Stimulated activated CD4-positive, alpha-beta T cell treated with anti-CD3 and anti-CD28 coated beads, TNF-alpha, amount 100 ng/mL, for 48 hours (primary cell): ENCODE data around the gene LNP1.
"Not testable (repeated sequence)": the region's sequence is repeated elsewhere in the genome, so short reads cannot be mapped to it uniquely, and the experiment has no call there.

Source experiments
- DNase-seq, 3 donors: peaks; one replicate each; pipeline ENCODE4 v3.0.0-alpha.2; 2020; ENCODE audit warnings: low read depth in 3 of 3

LNP1 gene, protein sequence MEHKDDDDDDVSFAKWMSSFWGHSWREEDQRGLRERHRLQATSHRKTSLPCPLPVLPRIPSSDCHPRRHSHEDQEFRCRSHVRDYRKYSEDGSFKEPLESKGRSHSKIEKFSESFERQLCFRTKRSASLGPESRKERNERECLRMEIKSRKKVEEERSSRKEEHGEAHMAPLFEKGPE

DNA sequence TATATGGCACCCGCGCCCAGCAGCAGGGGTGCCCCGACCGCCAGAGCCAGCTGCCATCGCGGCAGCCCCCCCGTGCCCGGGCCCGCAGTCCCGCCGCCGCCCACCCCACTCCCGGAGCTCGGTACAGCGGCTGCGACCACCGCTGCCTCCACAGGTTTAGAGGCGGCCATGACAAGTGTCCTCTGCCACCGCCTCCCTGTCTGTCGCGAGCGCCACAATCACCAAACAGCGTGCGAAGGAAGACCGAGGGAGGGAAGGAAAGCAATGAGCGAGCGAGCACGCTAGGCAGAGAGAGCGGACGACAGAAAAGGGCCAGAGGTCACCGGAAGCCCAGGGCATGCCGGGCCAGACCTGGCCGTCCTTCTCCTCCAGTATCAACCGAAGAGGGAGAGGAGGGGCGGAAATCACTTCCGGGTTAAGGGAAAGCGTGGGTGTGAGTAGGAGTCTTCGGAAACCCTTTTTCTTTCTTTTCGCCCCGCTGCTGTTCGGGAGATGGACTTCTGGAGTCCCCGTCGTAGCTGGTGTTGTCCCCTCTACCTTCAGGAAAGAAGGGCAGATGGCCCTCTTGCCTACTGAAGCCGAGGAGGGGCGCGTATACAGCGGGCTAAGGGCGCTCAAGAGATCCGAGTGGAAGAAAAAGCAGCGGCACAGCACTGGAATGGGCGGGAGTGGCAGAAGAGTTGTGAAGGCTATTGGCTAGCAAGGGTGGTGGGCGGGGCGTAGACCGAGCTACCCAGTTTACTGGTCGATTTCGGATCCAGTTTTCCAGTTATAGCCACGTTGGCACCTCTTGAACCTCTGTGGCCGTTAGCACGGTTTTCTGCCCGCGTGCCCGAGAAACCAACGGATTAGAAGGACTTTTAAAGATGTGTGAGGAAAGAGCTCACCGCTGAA lies at the start of gene LNP1, which contains the start of gene TOMM70:
Gene LNP1 (plus strand): TSS at position 760 of the 894 bp plus-strand sequence. CDS start 28,191 bp downstream, outside the sequence.
Gene TOMM70 (minus strand): TSS at position 310 of the 894 bp plus-strand sequence. CDS start 140 bp downstream, at position 170.
- peak; percentile 92 to 97 (median 92) for DNase-seq

DNA sequence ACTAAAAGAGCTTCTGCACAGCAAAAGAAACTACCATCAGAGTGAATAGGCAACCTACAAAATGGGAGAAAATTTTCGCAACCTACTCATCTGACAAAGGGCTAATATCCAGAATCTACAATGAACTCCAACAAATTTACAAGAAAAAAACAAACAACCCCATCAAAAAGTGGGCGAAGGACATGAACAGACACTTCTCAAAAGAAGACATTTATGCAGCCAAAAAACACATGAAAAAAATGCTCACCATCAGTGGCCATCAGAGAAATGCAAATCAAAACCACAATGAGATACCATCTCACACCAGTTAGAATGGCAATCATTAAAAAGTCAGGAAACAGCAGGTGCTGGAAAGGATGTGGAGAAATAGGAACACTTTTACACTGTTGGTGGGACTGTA lies 49.6 kb upstream of the LNP1 start:
- DNase-seq: not testable (repeated sequence)

DNA sequence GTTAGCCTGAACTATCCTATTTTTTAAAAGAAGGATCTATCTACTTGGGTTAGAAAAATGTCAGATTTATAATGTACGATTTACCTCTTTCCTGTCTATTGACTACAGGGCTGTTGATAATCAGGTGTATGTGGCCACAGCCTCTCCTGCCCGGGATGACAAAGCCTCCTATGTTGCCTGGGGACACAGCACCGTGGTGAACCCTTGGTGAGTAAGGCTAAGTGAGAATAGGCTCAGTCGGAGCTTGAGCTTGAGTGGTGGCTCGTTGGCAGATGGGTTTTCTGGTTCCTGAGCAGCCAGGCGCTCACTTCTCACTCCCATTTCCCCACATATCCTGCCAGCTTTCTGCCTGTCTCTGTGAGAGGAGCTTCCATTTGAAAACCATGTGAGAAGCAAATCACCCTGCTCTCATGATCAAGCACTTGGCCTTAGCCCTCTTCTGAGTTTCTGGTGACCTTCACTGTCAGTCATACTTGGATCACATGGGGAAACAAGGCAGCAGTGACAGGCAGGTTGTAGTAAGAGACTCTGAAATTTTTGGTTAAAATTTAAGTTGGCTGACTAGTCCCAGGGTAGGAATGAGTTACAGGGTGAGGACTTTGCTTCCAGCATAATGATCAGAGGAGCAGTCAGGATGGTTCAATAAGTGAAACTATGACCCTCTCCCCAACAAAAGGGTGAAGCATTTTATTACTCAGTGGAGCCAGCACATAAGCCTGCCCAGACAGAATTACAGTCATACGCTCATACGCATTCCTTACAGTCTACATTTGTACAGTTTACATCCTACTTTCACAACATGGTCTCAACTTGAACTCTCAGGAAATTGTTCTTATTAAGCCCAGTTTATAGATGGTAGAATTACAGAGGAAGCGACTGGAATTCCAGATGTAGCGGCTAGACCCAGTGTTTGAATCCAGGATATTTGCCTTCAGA lies 48.8 kb upstream of the LNP1 start:
- DNase-seq: no peak

DNA sequence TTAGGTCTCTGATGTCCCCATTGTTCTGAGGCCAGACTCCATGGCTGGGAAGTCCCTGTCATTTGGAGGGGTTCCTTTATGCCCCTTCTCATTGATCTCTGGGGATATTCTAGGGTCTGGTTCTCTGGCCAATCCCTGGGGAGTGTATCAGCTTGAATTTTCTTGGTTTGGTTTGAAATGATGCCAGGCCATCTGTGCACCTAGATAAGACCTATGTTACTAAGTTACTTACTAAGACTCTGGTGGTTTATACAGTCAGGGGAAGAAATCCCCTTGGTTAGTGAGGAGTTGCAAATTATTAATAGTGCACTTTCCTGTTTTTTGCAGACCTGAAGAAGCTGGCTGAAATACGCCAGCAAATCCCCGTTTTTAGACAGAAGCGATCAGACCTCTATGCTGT lies 46.5 kb upstream of the LNP1 start:
- no peak for DNase-seq

DNA sequence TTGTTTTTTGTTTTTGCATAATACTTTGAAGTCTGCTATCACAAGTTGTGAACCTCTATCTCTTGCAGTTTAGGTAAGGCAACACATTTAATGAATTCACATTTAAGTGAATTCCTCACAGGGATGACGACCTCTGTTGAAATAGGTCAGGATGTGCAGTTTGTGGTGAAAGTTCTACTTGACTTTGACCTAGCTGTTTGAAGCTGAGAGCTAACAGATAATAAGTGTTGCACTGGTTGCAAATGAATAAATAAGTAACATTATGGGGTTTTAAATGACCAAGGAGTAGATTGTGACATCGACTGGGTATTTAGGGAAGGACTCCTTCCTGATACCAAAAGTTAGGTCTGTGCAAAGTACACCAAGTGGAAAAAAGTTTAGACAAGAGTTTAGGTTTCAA lies 42.9 kb upstream of the LNP1 start:
- no peak for DNase-seq

DNA sequence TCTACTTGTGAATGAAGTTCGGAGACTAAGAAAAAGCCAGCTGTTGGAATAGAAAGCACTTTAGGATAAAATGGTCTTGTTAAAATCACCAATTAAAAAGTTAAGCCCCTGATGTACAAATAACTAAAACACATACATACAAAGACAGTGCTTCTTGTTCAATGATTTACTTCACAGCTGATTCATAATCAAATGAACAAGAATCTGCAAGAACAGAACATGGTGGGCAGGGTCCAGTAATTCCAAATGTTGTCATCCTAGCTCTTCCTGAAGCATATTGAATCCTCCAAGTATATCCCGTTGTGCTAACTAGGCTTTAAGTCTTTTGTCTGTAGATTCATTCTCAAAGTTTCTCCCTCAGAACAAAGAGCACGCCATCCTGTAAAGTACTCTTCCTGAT lies 42.3 kb upstream of the LNP1 start:
- no peak for DNase-seq

DNA sequence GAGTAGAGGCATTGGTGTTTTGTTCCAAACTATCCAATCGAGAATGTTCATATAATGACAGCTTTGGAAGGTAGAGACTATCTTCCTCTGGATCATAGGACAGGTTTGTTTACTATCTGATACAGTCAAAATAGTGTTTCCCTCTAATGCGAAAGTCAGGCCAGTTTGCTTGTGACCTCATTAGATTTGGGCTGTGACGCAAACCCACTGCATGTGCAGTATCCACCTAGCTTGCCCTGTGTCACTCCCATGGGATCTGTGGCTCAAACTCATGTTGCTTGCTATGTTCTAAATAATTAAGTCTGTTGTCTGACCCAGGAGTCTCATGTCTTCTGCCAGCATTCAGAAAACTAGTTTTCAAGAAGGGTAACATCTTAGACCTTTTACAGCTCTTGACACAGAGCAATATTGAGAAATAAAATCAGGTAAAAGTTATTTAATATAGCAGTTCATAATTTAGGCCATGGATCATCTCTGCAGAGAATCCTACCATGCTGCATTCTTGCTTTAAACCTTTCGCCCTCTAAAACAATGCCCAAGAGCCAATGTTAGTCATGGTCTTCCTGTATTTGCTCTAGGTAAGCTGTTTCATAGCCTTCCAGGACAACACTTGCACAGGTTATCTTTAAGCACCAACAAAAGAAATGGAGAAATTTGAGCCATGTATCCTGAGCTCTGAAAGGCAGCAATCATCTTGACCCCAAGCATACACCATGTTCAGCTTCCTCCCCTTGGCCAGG lies 40.4 kb upstream of the LNP1 start:
- DNase-seq: no peak

DNA sequence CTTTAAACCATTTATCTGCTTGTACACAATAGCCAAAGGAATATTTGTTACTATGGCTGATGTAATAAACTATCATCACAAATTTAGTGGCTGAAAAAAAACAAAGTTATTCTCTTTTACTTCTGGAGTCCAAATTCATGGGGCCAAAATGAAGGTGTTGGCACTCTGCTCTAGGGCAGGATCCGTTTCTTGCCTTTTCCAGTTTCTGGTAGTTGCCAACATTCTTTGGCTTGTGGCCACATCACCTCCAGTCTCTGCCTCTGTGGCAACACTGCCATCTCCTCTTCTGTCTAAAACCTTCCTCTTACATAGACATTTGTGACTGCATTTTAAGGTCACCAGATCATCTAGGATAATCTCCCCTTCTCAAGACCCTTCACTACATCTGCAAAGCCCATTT lies 39.4 kb upstream of the LNP1 start:
- DNase-seq: no peak

DNA sequence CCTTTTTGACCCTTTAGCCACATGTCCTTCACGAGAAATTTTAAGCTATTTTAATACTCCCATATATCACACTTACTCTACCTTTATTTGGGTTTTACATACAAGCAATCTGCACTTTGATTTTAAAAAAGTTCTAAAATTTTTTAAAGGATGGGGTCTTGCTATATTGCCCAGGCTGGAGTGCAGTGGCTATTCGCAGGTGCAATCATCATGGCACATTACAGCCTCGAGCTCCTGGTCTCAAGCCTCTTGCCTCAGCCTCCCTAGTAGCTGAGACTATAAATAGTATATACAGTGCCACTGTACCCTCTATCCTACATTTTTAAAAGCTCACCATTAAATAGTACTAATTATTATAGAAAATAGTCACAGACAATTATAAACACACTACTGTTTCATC lies 36.9 kb upstream of the LNP1 start:
- no peak for DNase-seq

DNA sequence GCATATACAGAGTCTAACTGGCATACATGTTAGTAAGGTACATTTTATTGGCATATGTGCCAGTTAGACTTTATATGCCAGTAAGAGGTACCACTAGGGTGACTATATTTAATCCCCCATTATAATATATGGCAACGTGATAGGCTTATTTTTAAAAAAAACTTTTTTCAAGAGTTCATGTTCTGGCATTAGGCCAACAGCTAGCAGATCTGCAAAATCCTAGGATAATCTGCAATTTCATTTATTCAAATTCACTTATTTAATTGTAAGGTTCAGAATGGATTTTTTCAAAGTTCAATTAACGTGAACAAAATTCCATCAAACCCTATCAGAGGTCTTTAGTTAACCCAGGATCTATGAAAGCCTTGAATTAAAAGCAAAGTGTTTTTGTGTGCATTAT lies 34.9 kb upstream of the LNP1 start:
- no peak for DNase-seq

DNA sequence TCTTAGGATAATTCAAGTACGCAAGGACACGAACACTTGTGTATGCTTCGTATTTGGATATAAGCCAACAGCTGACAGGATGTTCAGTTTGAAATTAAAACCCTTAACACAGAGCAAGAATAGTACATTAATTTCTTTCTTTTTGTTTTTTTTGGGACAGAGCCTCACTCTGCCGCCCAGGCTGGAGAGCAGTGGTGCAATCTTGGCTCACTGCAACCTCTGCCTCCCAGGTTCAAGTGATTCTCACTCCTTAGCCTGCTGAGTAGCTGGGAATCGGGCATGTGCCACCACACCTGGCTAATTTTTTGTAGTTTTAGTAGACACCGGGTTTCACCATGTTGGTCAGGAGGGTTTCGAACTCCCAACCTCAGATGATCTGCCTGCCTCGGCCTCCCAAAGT lies 32.9 kb upstream of the LNP1 start:
- DNase-seq: no peak

DNA sequence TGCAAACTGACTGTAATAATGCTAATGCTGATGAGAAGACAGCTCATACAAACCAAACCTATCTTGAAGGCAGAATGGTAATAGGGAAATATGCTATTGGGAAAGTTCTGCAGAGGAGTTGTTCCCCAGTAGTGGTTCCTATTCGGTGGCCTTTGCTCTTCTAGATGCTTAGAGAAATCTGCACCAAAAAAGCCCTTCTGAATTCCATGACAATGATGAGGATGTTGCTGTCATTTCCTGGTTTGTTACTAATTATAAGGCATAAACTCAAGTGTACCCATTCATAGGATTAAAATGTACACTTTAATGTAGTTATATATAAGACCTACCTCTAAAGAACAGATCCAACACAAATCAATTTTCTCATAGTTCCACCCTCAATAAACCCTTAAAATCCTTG lies 30.6 kb upstream of the LNP1 start:
- no peak for DNase-seq

DNA sequence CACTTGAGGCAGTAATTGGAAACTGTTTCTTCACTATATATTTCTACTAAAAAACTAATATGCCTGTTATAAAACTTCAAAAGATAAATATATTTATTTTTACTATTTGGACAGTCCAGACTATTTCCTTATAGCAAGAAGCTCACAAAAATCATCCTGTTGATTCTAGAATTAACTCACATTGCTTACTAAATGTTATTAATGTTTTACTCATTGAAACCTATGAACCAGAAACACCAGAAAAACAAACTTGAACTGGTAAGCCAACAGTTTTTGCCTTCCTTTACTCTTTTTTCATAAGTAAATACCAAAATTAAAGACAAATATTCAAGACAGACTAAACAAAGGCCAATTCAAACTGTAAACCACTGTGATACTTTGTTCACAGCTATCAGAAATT lies 26.8 kb upstream of the LNP1 start:
- no peak for DNase-seq

DNA sequence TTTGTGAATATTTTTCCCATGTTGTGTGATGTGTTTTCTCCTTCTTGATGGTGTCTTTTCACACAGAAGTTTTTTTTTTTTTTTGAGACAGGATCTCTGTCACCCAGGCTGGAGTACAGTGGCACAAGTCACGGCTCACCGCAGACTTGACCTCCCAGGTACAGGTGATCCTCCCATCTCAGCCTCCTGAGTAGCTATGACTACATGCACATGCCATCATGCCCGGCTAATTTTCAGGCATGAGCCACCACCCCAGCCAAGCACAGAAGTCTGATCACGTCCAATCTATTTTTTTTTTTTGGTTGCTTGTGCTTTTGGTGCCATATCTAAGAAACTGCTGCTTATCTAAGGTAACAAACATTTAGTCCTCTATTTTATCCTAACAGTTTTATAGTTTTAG lies 25.0 kb upstream of the LNP1 start:
- no peak for DNase-seq

DNA sequence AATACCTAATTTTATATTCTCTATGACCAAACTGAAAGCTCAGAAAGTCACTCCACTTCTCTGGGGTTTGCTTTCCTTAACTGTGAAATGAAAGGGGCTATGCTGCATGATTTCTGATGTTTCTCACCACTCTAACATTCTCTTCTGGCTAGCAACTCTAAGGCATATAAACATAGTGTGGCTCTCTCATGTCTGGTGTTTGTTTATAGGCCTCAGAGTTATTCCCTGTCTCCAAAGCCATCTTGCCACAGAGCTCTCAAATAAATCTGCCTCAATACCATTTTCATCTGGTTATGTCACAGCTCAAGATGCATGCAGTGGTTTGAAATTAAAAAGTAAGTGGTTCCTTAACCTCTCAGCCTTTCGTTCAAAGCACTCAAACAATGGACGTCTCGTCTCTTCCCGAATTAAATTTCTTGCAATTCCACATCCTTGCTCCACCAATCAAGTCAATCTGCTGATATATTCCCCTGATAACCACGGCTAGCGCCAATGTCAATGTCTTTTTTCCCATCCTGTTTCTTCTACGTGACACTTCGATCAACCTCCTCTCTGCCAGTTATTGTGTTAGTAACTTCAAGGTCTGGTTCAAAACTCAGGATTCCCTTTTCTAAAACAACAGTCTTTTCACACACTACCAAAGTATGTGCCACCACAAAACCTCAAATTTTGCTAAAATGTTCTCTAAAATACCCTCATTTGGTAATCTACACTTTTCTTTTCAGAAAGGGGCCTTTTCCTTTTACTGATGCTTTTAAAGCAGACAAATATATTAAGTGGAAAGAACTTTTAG lies 16.4 kb upstream of the LNP1 start:
- DNase-seq: no peak

DNA sequence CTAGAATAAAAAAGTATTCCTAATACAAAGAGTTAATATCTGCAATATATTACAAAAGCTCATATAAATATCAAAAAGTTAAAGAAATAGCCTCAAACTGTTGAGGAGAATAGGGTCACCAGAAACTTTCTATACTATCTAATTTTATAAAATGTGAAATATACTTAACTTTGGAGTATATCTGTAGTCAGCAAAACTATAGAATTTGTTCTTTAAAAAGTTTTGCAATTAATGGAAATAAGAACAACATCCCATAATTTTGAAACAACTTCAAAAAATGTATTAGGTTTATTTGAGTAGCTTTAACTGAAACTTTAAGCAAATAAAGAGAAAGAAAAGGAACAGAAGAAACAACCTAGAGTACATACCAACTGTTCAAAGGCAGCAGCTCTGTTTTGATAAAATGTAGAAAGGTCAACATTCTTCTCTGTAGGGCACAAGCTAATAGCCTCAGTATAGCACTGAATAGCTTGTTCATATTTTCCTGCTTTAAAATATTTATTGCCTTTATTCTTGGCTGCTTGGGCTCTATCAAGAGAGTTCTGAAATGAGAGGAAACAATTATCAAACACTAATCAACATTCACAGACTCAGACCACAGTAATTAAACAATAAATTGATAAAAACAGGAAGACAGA lies 14.8 kb upstream of the LNP1 start:
- DNase-seq: no peak

DNA sequence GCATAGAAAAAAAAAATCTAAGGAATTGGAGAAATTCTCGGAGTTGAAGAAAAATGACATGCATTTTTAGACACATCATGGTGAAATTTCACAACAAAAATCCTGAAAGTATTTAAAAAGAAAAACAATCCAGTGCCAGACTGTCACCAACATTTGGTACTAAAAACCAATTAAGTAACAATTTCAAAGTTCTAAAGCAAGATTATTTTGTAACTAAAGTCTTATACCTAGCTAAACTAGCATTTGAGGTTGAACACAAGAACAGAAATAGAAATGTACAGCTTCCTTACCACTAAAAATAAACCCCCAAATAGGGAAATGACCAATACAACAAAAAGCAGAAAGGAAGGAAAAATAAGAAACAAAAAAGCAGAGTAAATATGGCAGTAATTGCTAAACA lies 12.3 kb upstream of the LNP1 start:
- no peak for DNase-seq

DNA sequence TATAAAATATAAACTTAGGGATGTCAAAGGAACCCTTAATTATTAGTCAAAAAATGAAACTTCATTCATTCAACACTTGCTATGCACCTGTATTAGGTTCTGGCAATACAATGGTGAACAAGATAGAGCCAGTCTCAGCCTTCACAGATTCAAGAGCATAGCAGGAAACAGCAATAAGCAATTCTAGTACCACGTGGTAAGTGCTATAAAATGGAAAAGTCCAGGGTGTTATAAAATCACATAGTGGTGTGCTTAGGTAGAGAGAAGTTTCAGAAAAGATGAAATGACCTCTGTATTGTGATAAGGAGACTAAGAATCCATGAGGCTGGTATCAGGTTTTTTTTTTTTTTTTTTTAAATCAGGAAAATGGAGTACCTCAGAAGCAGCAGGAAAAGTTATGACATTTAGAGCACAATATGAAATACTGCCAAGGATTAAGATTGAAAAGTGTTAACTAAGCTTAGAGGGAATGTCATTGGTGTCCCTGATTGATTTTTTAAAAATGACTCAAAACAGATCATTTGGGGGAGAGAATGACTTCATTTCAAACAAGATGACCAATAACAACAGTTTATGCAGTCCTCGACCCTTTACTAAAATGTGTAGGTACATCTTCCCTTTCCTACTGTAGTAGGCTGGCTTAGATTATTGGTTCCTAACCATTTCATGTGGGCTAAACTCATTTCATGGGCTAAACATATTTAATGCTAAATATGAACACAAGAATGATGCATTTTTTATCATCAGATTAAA lies 5.5 kb upstream of the LNP1 start:
- DNase-seq: no peak

DNA sequence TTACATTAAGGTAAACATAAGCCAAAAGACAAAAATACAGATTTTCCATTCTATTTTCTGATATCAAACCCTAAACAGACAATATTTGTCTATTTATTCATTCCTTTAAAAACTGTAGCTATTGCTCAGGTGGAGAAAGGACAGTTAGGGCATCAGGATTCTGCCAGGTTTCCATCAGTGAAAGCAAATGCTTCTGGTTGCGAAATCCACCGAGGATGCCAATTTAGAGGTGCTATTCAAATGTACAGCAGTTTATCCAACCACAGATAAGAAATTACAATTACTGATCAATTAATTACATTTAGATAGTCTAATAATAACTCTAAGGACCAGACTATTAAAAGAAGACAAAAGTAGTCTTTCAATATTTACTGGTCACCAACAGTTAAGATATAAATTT lies 4.4 kb upstream of the LNP1 start:
- DNase-seq: no peak
